Psoas muscle (tissue), 8 donors: ENCODE results near the gene EDA. TPM values are rescaled to one million over a fixed set of nuclear protein-coding genes. Genes with fewer than 3 reads are reported as not detected.

Experiments used
- ATAC-seq, 4 donors: fragments of 200-7000 bp; cut with Tn5 transposase; one replicate each; pipeline ENCODE4 v1.9.1; 2020; ENCODE audit warnings: moderate library complexity in 3 of 4, mild to moderate bottlenecking in 2 of 4
- DNase-seq, 2 donors: peaks; one replicate each; pipeline ENCODE4 v3.0.0-alpha.2; 2020
- H3K27ac ChIP-seq: fragments of 200-600 bp; one replicate; pipeline ENCODE4 v1.8.0; 2022
- H3K27me3 ChIP-seq, 3 donors: fragments of 200-600 bp in 1 of 3; one replicate each; pipeline versions ENCODE4 v1.6.1 to v1.8.0; 2013 to 2022; ENCODE audit warnings: low read length in 2 of 3, mild to moderate bottlenecking in 2 of 3, moderate library complexity in 1 of 3; ENCODE audit not compliant: insufficient read depth in 3 of 3
- H3K36me3 ChIP-seq, 2 donors: fragments of 200-600 bp in 1 of 2; one replicate each; pipeline versions ENCODE4 v1.6.1 to v1.8.0; 2013 to 2022; ENCODE audit warnings: low read depth in 1 of 2, mild to moderate bottlenecking in 1 of 2, moderate library complexity in 1 of 2; ENCODE audit not compliant: insufficient read depth in 1 of 2
- H3K4me1 ChIP-seq: fragments of 200-600 bp; one replicate; pipeline ENCODE4 v1.8.0; 2022
- H3K4me3 ChIP-seq: fragments of 200-600 bp; one replicate; pipeline ENCODE4 v1.8.0; 2022; ENCODE audit warnings: mild to moderate bottlenecking
- H3K9me3 ChIP-seq: fragments of 200-600 bp; one replicate; pipeline ENCODE4 v1.8.0; 2022
- WGBS, 3 donors: extraction: QIAGEN DNeasy Blood & Tissue Kit; methylation state at CpG; one replicate each; pipeline versions ENCODE4 v1.1.6 to v1.1.7; 2013; 5-methylcytosine and 5-hydroxymethylcytosine counted together
- intact Hi-C, 2 donors: fragments of 100-400 bp; cut with DNase I; formaldehyde crosslinking; loops; one replicate each; pipeline versions ENCODE4 v1.11.0 to v1.14.2; 2022
- polyA plus RNA-seq, 3 donors: library from polyadenylated mRNA; stranded (reverse); fragments of 200-250 nt; gene quantifications; one replicate each; pipeline ENCODE4 v1.2.3, GENCODE V29; 2013
- total RNA-seq, 4 donors: library from RNA; stranded (reverse); fragmentation: NEBNext Ultra II Directional in 2 of 4; extraction: Animal tissue kit (Norgen Biotek cat#: 25700) in 2 of 4; gene quantifications; one replicate each; pipeline versions ENCODE4 v1.2.1 to v1.2.4, GENCODE V29; 2021 to 2023
- TF ChIP-seq, protein P1 (sequence below): fragments of 200-600 bp; IDR thresholded peaks from one replicate; pipeline ENCODE4 v1.8.0; 2022; ENCODE audit warnings: antibody characterized with exemption
- donor health status: healthy with polysubstance abuse.
- donor health status: DM: no; HTN: no; CAD: no; lungs with moderate emphysema.
- donor health status: Bipolar disorder and iron deficiency.
- donor health status: healthy.
- donor health status: DM: yes; HTN: yes; CAD: no.
- donor health status: DM: no; HTN: no; CAD: no.
- donor health status: DM: no; HTN: no; CAD: no.
- donor health status: DM: yes; HTN: yes; CAD: no.

Gene EDA
- total and polyA plus RNA-seq, 7 donors = 0.49 to 2.5 (median 0.98) TPM

DNA sequence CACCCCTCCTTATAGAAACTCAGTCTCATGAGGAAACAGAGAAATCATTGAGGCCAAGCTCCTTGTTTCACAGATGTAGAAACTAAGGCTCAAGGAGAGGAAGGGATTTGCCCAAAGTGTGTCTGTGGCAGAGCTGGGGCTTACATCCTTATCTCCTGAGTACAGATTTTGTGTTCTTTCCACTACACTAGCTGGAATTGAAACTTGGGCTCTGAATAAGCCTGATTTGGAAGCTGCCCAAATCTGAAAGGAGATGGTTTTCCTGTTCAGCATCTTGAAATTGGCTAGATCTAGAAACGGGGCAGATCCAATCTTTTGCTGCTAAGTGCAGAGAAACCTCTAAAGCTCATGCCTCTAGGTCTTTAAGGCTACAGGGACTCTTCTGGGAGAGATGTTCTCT, 409.6 kb downstream of the EDA start:
- ATAC-seq (no peak), DNase-seq (no peak)
- TF ChIP-seq, protein P1, sequence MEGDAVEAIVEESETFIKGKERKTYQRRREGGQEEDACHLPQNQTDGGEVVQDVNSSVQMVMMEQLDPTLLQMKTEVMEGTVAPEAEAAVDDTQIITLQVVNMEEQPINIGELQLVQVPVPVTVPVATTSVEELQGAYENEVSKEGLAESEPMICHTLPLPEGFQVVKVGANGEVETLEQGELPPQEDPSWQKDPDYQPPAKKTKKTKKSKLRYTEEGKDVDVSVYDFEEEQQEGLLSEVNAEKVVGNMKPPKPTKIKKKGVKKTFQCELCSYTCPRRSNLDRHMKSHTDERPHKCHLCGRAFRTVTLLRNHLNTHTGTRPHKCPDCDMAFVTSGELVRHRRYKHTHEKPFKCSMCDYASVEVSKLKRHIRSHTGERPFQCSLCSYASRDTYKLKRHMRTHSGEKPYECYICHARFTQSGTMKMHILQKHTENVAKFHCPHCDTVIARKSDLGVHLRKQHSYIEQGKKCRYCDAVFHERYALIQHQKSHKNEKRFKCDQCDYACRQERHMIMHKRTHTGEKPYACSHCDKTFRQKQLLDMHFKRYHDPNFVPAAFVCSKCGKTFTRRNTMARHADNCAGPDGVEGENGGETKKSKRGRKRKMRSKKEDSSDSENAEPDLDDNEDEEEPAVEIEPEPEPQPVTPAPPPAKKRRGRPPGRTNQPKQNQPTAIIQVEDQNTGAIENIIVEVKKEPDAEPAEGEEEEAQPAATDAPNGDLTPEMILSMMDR = no peak
- no peaks in the 10 kb centered on the region for H3K36me3 ChIP-seq
- intact Hi-C loops = loop anchor here in 1 of 2 donors (5.0 kb wide), 1 partner anchor 408 kb away; the partner anchor contains the start of gene EDA
- WGBS, 3 donors = 12 to 29% (median 20%) methylated on average over 1 of the region's 1 CpG
- H3K27ac ChIP-seq = no peak overlapping the region
- no peaks in the 10 kb centered on the region for H3K4me1 ChIP-seq
- no peak overlapping the region for H3K4me3 ChIP-seq
- H3K9me3 ChIP-seq = no peaks in the 10 kb centered on the region
- H3K27me3 ChIP-seq = peaks cover 0 to 25% (median 0%) of the 10 kb centered on the region in 3 donors

DNA sequence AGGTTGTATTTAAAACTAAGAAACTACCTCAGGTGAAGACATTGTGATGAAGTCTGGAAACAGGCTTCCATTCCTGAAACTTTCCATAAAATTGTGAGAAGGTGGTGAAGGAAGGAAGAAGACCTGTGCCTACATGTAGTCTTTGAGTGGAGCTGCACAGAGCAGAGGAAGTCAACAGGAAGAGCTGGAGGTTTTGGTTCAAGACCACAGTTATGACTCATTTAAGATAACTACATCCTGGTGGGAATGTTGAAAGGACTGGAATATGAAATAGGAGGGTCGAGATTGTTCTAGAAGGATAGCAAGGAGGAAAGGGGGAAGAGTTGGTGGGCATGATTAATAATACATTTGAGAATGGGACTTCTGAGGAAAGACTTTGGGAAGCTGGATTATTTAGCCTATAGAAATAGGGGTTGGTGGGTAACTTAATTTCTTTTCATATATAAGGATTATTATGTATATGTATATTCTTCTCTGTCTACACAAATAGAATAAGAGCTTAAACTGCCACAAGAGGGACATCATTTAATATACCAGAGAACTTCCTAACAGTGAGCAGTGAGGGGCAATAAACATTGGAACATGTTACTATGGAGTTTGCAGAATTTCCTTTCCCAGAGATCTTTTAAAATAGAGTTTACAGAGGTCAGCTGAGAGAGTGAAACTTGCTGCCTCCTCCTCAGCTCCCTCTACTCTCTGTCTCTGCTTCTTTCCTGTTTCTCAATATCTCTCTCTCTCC, 410.4 kb downstream of the EDA start:
- WGBS, 3 donors = 38 to 73% (median 56%) methylated on average over 1 of the region's 1 CpG
- Histone ChIP-seq H3K9me3 (no peaks in the 10 kb centered on the region), H3K27me3 (peaks cover 0 to 31% (median 0%) of the 10 kb centered on the region in 3 donors), H3K4me3 (no peak overlapping the region), H3K27ac (no peak overlapping the region), H3K4me1 (no peaks in the 10 kb centered on the region), H3K36me3 (no peaks in the 10 kb centered on the region)
- ATAC-seq (no peak), DNase-seq (no peak)
- intact Hi-C loops = loop anchor here in 1 of 2 donors (5.0 kb wide), 1 partner anchor 409 kb away; the partner anchor contains the start of gene EDA
- TF ChIP-seq, protein P1 = no peak

DNA sequence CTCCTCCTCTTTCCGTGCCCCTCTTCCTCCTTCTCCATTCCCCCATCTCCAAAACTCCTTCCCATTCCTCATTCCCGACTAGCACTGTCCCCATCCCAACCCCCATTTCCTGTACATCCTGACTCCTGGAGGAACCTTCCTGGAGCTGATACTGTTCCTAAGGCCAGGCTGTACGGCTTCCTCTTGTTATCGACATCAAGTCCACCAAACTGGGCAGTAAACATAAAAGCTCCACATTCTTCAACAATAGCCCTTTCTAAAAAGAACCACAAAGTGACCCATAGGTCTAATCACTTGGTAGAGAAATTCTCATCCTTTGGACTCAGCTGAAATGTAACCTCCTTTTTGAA, 410.9 kb downstream of the EDA start:
- no peak overlapping the region for H3K27ac ChIP-seq
- peaks cover 0 to 34% (median 0%) of the 10 kb centered on the region in 3 donors for H3K27me3 ChIP-seq
- H3K4me3 ChIP-seq = no peak overlapping the region
- 57 to 61% (median 60%) methylated on average over 4 of the region's 4 CpGs for WGBS, 3 donors
- no peaks in the 10 kb centered on the region for H3K4me1 ChIP-seq
- H3K36me3 ChIP-seq = no peaks in the 10 kb centered on the region
- no peak for DNase-seq
- no peak for ATAC-seq
- TF ChIP-seq, protein P1 = no peak
- intact Hi-C loops = loop anchor here in 1 of 2 donors (5.0 kb wide), 1 partner anchor 410 kb away; the partner anchor contains the start of gene EDA
- H3K9me3 ChIP-seq = no peaks in the 10 kb centered on the region

DNA sequence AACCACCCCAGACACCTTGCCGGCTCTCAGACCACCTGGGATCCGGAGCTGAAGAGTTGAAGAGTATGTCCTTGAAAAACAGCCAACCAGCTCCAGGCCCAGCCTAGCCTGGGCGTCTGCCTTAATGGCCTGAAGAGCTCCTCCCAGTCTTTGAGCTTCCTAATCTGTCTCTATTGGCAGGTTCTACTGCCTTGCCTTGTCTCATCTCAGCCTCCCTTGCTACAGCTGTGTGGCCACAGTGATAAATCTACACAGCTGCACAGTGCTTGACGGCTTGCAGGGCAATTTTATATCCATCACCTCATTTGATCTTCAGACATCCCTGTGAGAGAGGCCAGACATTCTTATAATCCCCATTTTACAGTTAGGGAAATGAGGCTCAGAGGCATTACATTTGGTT, 413.9 kb downstream of the EDA start:
- no peak overlapping the region for H3K27ac ChIP-seq
- DNase-seq = no peak
- no peak for ATAC-seq

More for the DNA sequence above, 413.9 kb downstream of the EDA start:
- TF ChIP-seq, protein P1 = no peak
- Histone ChIP-seq H3K4me1 (no peaks in the 10 kb centered on the region), H3K36me3 (no peaks in the 10 kb centered on the region), H3K9me3 (no peaks in the 10 kb centered on the region), H3K27me3 (peaks cover 0 to 35% (median 0%) of the 10 kb centered on the region in 3 donors), H3K4me3 (no peak overlapping the region)
- 49 to 69% (median 53%) methylated on average over 4 of the region's 4 CpGs for WGBS, 3 donors
- intact Hi-C loops = loop anchor here (5.0 kb wide), 2 partner anchors 413 to 493 kb away; partner anchors contain the start of gene EDA (in 1 of the 2)
